ENCODE measurements around the gene ZNF454.

DNA sequence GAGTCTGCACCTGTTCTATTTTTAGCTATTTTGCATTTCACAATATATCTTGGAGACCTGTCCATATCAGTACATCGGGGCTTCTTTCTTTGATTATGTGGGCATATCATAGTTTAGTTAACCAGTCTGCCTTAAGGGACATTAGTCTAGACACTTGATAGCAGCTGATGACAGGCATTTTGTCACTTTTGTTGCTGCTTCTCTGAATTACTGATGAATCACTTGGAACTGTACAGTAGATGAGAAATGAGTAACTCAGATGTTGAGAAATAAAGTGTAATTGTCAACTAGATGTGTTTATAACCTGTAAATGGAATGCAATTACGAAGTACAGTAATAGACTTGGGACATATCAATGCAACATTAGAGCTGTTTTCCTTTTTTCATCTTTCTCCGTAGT, 38.1 kb upstream of the ZNF454 start:
- TF ChIP-seq, protein P1, sequence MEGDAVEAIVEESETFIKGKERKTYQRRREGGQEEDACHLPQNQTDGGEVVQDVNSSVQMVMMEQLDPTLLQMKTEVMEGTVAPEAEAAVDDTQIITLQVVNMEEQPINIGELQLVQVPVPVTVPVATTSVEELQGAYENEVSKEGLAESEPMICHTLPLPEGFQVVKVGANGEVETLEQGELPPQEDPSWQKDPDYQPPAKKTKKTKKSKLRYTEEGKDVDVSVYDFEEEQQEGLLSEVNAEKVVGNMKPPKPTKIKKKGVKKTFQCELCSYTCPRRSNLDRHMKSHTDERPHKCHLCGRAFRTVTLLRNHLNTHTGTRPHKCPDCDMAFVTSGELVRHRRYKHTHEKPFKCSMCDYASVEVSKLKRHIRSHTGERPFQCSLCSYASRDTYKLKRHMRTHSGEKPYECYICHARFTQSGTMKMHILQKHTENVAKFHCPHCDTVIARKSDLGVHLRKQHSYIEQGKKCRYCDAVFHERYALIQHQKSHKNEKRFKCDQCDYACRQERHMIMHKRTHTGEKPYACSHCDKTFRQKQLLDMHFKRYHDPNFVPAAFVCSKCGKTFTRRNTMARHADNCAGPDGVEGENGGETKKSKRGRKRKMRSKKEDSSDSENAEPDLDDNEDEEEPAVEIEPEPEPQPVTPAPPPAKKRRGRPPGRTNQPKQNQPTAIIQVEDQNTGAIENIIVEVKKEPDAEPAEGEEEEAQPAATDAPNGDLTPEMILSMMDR (IDR thresholded peaks at IDR 0.05 in 4 of 5, conservative IDR thresholded peaks at IDR 0.05 in 1 of 5): no peak
- TF ChIP-seq POLR2A (IDR thresholded peaks at IDR 0.05): no peak
